ENCODE results near the gene DNAH11.
A peak's percentile ranks its signal among the peaks of the same experiment; 100 is the strongest.

Gene DNAH11

GRCh38 chr7:21504021-21504420 lies 38.8 kb upstream of the DNAH11 start:
- Histone ChIP-seq H3K14ac (ENCODE audit: low read length) (no peak overlapping the region), H3K4ac (ENCODE audit: low read depth, low read length) (no peak overlapping the region), H2BK5ac (ENCODE audit: low read depth, low read length, poor library complexity) (no peak overlapping the region), H4K12ac (ENCODE audit: low read depth, low read length) (no peak overlapping the region), H3K4me3 (ENCODE audit: low read depth, low read length) (no peak overlapping the region), H3K79me1 (ENCODE audit: low read length) (no peaks in the 10 kb centered on the region), H3K4me1 (ENCODE audit: control insufficient read depth in 1 of 2, insufficient read depth in 2 of 2, low read length in 2 of 2) (peaks cover 0 to 4% of the 10 kb centered on the region in 2 experiments), H2BK12ac (ENCODE audit: low read length) (no peak overlapping the region), H3K79me2 (ENCODE audit: control insufficient read depth, insufficient read depth, low read length, poor library complexity) (no peaks in the 10 kb centered on the region), H3K18ac (ENCODE audit: low read length) (no peak overlapping the region), H2BK120ac (ENCODE audit: insufficient read depth, low read length, poor library complexity) (no peak overlapping the region), H2AFZ (ENCODE audit: insufficient read depth, low read length, poor library complexity) (no peak overlapping the region), H3K27ac (ENCODE audit: low read depth, low read length) (no peak overlapping the region), H4K91ac (ENCODE audit: low read depth, low read length) (no peak overlapping the region), H3K9me3 (ENCODE audit: insufficient read depth, low read depth, low read length) (no peaks in the 10 kb centered on the region), H3K9ac (ENCODE audit: low read length) (no peak overlapping the region), H2AK5ac (ENCODE audit: low read length) (no peak overlapping the region), H3K27me3 (ENCODE audit: insufficient read depth, low read length) (no peaks in the 10 kb centered on the region), H4K8ac (ENCODE audit: low read depth, low read length) (no peak overlapping the region), H3K36me3 (ENCODE audit: control insufficient read depth in 1 of 2, insufficient read depth in 2 of 2, low read length in 2 of 2) (no peaks in the 10 kb centered on the region), H3K23ac (ENCODE audit: low read length) (no peak overlapping the region), H3K4me2 (ENCODE audit: low read length) (no peak overlapping the region)
- peak; percentile 48 to 67 for DNase-seq
- WGBS (ENCODE audit: extremely low coverage, insufficient coverage, insufficient read length) = no CpG with 5 or more reads among the region's 2 CpGs

- Histone ChIP-seq H3K79me1 (ENCODE audit: low read length) (no peaks in the 10 kb centered on the region), H3K36me3 (ENCODE audit: control insufficient read depth in 1 of 2, insufficient read depth in 2 of 2, low read length in 2 of 2) (no peaks in the 10 kb centered on the region), H3K23ac (ENCODE audit: low read length) (no peak overlapping the region), H3K4me2 (ENCODE audit: low read length) (no peak overlapping the region), H3K27me3 (ENCODE audit: insufficient read depth, low read length) (no peaks in the 10 kb centered on the region), H3K4ac (ENCODE audit: low read depth, low read length) (no peak overlapping the region), H3K18ac (ENCODE audit: low read length) (no peak overlapping the region), H4K91ac (ENCODE audit: low read depth, low read length) (no peak overlapping the region), H4K8ac (ENCODE audit: low read depth, low read length) (no peak overlapping the region), H2BK12ac (ENCODE audit: low read length) (no peak overlapping the region), H3K9me3 (ENCODE audit: insufficient read depth, low read depth, low read length) (no peaks in the 10 kb centered on the region), H3K27ac (ENCODE audit: low read depth, low read length) (no peak overlapping the region), H2BK5ac (ENCODE audit: low read depth, low read length, poor library complexity) (no peak overlapping the region), H3K4me3 (ENCODE audit: low read depth, low read length) (no peak overlapping the region), H3K79me2 (ENCODE audit: control insufficient read depth, insufficient read depth, low read length, poor library complexity) (no peaks in the 10 kb centered on the region), H4K12ac (ENCODE audit: low read depth, low read length) (no peak overlapping the region), H2AFZ (ENCODE audit: insufficient read depth, low read length, poor library complexity) (no peak overlapping the region), H3K14ac (ENCODE audit: low read length) (no peak overlapping the region), H2AK5ac (ENCODE audit: low read length) (no peak overlapping the region), H3K4me1 (ENCODE audit: control insufficient read depth in 1 of 2, insufficient read depth in 2 of 2, low read length in 2 of 2) (peaks cover 0 to 4% of the 10 kb centered on the region in 2 experiments), H2BK120ac (ENCODE audit: insufficient read depth, low read length, poor library complexity) (no peak overlapping the region), H3K9ac (ENCODE audit: low read length) (no peak overlapping the region)
- no CpG with 5 or more reads among the region's 8 CpGs for WGBS (ENCODE audit: extremely low coverage, insufficient coverage, insufficient read length)
- DNase-seq = peak; percentile 12 to 73
Observed at GRCh38 chr7:21507627-21508343, 35.1 kb upstream of the DNAH11 start.

GRCh38 chr7:21508538-21508937 lies 34.3 kb upstream of the DNAH11 start:
- DNase-seq = no peak
- no peak overlapping the region for H2AFZ ChIP-seq (ENCODE audit: insufficient read depth, low read length, poor library complexity)
- no peak overlapping the region for H3K9ac ChIP-seq (ENCODE audit: low read length)
- no peaks in the 10 kb centered on the region for H3K79me2 ChIP-seq (ENCODE audit: control insufficient read depth, insufficient read depth, low read length, poor library complexity)
- no peak overlapping the region for H3K4me2 ChIP-seq (ENCODE audit: low read length)
- H4K12ac ChIP-seq (ENCODE audit: low read depth, low read length) = no peak overlapping the region
- no peak overlapping the region for H2AK5ac ChIP-seq (ENCODE audit: low read length)
- no CpG with 5 or more reads among the region's 3 CpGs for WGBS (ENCODE audit: extremely low coverage, insufficient coverage, insufficient read length)
- peaks cover 0 to 4% of the 10 kb centered on the region in 2 experiments for H3K4me1 ChIP-seq (ENCODE audit: control insufficient read depth in 1 of 2, insufficient read depth in 2 of 2, low read length in 2 of 2)
- H2BK5ac ChIP-seq (ENCODE audit: low read depth, low read length, poor library complexity) = no peak overlapping the region
- H4K8ac ChIP-seq (ENCODE audit: low read depth, low read length) = no peak overlapping the region
- no peak overlapping the region for H4K91ac ChIP-seq (ENCODE audit: low read depth, low read length)
- H3K23ac ChIP-seq (ENCODE audit: low read length) = no peak overlapping the region
- no peaks in the 10 kb centered on the region for H3K36me3 ChIP-seq (ENCODE audit: control insufficient read depth in 1 of 2, insufficient read depth in 2 of 2, low read length in 2 of 2)
- no peak overlapping the region for H3K27ac ChIP-seq (ENCODE audit: low read depth, low read length)
- no peak overlapping the region for H3K4me3 ChIP-seq (ENCODE audit: low read depth, low read length)
- H2BK120ac ChIP-seq (ENCODE audit: insufficient read depth, low read length, poor library complexity) = no peak overlapping the region
- no peaks in the 10 kb centered on the region for H3K79me1 ChIP-seq (ENCODE audit: low read length)
- H3K9me3 ChIP-seq (ENCODE audit: insufficient read depth, low read depth, low read length) = no peaks in the 10 kb centered on the region
- H2BK12ac ChIP-seq (ENCODE audit: low read length) = no peak overlapping the region
- no peak overlapping the region for H3K14ac ChIP-seq (ENCODE audit: low read length)
- no peak overlapping the region for H3K18ac ChIP-seq (ENCODE audit: low read length)
- H3K27me3 ChIP-seq (ENCODE audit: insufficient read depth, low read length) = no peaks in the 10 kb centered on the region
- H3K4ac ChIP-seq (ENCODE audit: low read depth, low read length) = no peak overlapping the region

GRCh38 chr7:21514062-21514461 lies 28.8 kb upstream of the DNAH11 start:
- Histone ChIP-seq H3K27me3 (ENCODE audit: insufficient read depth, low read length) (no peaks in the 10 kb centered on the region), H4K91ac (ENCODE audit: low read depth, low read length) (no peak overlapping the region), H2AK5ac (ENCODE audit: low read length) (no peak overlapping the region), H3K36me3 (ENCODE audit: control insufficient read depth in 1 of 2, insufficient read depth in 2 of 2, low read length in 2 of 2) (no peaks in the 10 kb centered on the region), H3K4me1 (ENCODE audit: control insufficient read depth in 1 of 2, insufficient read depth in 2 of 2, low read length in 2 of 2) (no peaks in the 10 kb centered on the region), H2BK12ac (ENCODE audit: low read length) (no peak overlapping the region), H4K12ac (ENCODE audit: low read depth, low read length) (no peak overlapping the region), H3K4me2 (ENCODE audit: low read length) (no peak overlapping the region), H2BK120ac (ENCODE audit: insufficient read depth, low read length, poor library complexity) (no peak overlapping the region), H3K14ac (ENCODE audit: low read length) (no peak overlapping the region), H3K79me2 (ENCODE audit: control insufficient read depth, insufficient read depth, low read length, poor library complexity) (no peaks in the 10 kb centered on the region), H3K9me3 (ENCODE audit: insufficient read depth, low read depth, low read length) (no peaks in the 10 kb centered on the region), H3K27ac (ENCODE audit: low read depth, low read length) (no peak overlapping the region), H2BK5ac (ENCODE audit: low read depth, low read length, poor library complexity) (no peak overlapping the region), H2AFZ (ENCODE audit: insufficient read depth, low read length, poor library complexity) (no peak overlapping the region), H3K23ac (ENCODE audit: low read length) (no peak overlapping the region), H3K9ac (ENCODE audit: low read length) (no peak overlapping the region), H3K18ac (ENCODE audit: low read length) (no peak overlapping the region), H4K8ac (ENCODE audit: low read depth, low read length) (no peak overlapping the region), H3K79me1 (ENCODE audit: low read length) (no peaks in the 10 kb centered on the region), H3K4ac (ENCODE audit: low read depth, low read length) (no peak overlapping the region), H3K4me3 (ENCODE audit: low read depth, low read length) (no peak overlapping the region)
- no peak for DNase-seq

All from trophoblast cell (in vitro differentiated cells and primary cell).